HUES64 (cell line): ENCODE measurements around the gene ANKRD30A. TPM values are rescaled to one million over a fixed set of nuclear protein-coding genes. Genes with fewer than 3 reads are reported as not detected.
"Not testable (repeated sequence)": the region's sequence is repeated elsewhere in the genome, so short reads cannot be mapped to it uniquely, and the experiment has no call there.

Experiments
- H3K27ac ChIP-seq: 2 replicates; pipeline ENCODE4 v1.7.0; 2013; ENCODE audit warnings: low read depth, low read length, inconsistent platforms
- H3K27me3 ChIP-seq: 2 replicates; pipeline ENCODE4 v1.6.1; 2013; ENCODE audit warnings: mild to moderate bottlenecking, low read length; ENCODE audit not compliant: insufficient read depth
- H3K36me3 ChIP-seq: 2 replicates; pipeline ENCODE4 v1.6.1; 2013; ENCODE audit warnings: mild to moderate bottlenecking, low read length; ENCODE audit not compliant: insufficient read depth
- H3K4me1 ChIP-seq: 2 replicates; pipeline ENCODE4 v1.6.1; 2013; ENCODE audit warnings: mild to moderate bottlenecking, low read length, moderate library complexity; ENCODE audit not compliant: insufficient read depth
- H3K4me3 ChIP-seq: 2 replicates; pipeline ENCODE4 v1.5.1; 2013; ENCODE audit warnings: mild to moderate bottlenecking, low read length, moderate library complexity
- H3K9ac ChIP-seq: 2 replicates; pipeline ENCODE4 v1.6.1; 2013; ENCODE audit warnings: mild to moderate bottlenecking, low read depth, low read length
- H3K9me3 ChIP-seq: 2 replicates; pipeline ENCODE4 v1.6.1; 2013; ENCODE audit warnings: low read depth, low read length; ENCODE audit not compliant: insufficient read depth
- WGBS: fragments of 150-250, 120-280 bp; methylation state at CpG from one replicate; pipeline ENCODE4 v1.1.7; 2013; ENCODE audit warnings: missing lambda C conversion rate; 5-methylcytosine and 5-hydroxymethylcytosine counted together
- polyA plus RNA-seq, 2 experiments: library from polyadenylated mRNA; stranded (reverse); fragments of 50-300 nt; gene quantifications; one replicate each; pipeline ENCODE4 v1.2.3, GENCODE V29; 2013

Gene ANKRD30A, protein sequence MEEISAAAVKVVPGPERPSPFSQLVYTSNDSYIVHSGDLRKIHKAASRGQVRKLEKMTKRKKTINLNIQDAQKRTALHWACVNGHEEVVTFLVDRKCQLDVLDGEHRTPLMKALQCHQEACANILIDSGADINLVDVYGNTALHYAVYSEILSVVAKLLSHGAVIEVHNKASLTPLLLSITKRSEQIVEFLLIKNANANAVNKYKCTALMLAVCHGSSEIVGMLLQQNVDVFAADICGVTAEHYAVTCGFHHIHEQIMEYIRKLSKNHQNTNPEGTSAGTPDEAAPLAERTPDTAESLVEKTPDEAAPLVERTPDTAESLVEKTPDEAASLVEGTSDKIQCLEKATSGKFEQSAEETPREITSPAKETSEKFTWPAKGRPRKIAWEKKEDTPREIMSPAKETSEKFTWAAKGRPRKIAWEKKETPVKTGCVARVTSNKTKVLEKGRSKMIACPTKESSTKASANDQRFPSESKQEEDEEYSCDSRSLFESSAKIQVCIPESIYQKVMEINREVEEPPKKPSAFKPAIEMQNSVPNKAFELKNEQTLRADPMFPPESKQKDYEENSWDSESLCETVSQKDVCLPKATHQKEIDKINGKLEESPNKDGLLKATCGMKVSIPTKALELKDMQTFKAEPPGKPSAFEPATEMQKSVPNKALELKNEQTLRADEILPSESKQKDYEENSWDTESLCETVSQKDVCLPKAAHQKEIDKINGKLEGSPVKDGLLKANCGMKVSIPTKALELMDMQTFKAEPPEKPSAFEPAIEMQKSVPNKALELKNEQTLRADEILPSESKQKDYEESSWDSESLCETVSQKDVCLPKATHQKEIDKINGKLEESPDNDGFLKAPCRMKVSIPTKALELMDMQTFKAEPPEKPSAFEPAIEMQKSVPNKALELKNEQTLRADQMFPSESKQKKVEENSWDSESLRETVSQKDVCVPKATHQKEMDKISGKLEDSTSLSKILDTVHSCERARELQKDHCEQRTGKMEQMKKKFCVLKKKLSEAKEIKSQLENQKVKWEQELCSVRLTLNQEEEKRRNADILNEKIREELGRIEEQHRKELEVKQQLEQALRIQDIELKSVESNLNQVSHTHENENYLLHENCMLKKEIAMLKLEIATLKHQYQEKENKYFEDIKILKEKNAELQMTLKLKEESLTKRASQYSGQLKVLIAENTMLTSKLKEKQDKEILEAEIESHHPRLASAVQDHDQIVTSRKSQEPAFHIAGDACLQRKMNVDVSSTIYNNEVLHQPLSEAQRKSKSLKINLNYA (N-terminal part only)
- polyA plus RNA-seq (2013, experiment 1 of 2): not detected
- not detected for polyA plus RNA-seq (2013, experiment 2 of 2)

DNA sequence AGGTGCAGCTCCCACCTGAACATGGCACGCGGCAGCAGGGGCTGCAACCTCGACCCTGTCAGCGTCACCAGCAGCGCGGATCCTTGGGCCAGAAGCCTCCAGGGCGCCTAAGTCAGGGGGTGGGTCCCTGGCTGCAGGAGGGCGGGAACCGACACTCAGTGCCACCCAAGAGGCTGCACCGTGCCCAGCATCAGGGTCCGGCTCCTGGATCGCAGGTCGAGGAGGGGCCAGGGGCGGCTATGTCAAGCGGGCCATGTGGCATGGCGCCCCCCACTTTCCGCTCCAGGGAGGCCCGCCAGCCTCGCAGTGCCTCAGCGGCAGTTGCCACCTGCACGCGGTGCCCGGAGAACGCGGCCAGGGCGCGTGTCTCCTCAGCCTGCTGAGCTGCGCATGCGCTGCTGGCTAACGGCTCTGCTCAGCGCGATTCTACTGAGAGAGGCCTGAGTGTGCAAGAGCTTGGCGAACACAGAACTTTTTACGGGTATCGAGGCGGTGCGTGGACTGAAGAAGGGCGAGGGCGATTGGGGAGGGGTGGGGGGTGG, at the start of gene ANKRD30A:
TSS of gene ANKRD30A (plus strand) at position 408 of the 542 bp plus-strand sequence. CDS start 190 bp downstream, outside the sequence.
- Histone ChIP-seq H3K27me3 (no peaks in the 10 kb centered on the region), H3K4me3 (no peak within 1 kb of the TSS)
- 97% methylated on average over 39 of the region's 39 CpGs for WGBS

DNA sequence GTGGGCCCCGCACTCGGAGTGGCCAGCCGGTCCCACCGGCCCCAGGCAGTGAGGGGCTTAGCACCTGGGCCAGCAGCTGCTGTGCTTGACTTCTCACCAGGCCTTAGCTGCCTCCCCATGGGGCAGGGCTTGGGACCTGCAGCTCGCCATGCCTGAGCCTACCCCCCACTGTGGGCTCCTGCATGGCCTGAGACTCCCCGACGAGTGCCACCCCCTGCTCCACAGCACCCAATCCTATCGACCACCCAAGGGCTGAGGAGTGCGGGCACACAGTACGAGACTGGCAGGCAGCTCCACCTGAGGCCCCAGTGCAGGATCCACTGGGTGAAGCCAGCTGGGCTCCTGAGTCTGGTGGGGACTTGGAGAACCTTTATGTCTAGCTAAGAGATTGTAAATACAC, 49.3 kb upstream of the ANKRD30A start:
- peaks cover 82% of the 10 kb centered on the region for H3K9me3 ChIP-seq
- WGBS: 90% methylated on average over 10 of the region's 10 CpGs
- not testable (repeated sequence) for H3K9ac ChIP-seq, H3K36me3 ChIP-seq, H3K27ac ChIP-seq, H3K4me3 ChIP-seq, H3K27me3 ChIP-seq, H3K4me1 ChIP-seq

More for the DNA sequence above, at the start of gene ANKRD30A:
- Histone ChIP-seq H3K36me3 (no peaks in the 10 kb centered on the region), H3K9ac (no peak within 1 kb of the TSS), H3K27ac (no peak within 1 kb of the TSS), H3K4me1 (no peaks in the 10 kb centered on the region), H3K9me3 (peaks cover 60% of the 10 kb centered on the region)

DNA sequence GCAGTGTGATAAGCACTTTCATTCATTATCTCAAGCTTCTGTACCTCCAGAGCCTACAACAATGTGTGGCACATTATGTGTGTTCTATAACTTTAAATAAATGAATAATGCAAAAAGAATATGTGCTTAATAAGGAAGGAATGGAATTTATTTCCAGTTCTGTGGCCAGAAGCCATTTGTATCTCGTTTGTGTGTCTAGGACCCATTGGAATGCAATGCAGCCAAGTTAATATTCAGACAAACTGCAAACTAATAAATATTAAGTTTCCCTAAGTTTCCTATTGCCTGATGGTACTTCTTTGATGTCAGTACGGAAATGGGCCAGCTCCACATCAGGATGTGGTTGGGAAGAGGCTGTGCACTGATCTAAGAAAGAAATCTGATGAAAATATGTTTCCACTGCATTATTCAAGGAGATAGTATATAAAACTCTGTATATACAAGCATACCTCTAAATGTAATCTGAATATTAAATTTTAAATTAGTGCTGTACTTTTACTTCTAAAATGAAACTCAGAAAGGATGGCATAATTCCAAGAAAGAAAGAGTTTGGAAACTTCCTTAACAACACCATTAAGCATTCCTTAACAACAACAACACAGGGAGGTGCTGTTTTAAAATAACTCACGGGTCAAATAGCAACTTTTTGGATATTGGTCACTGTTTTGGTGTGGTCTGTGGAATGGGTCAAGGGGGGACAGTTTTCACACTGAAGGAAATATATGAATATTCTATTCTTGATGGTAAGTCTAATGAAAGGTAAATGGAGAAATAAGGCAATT, 29.4 kb upstream of the ANKRD30A start:
- Histone ChIP-seq H3K27ac (no peak overlapping the region), H3K9me3 (peaks cover 96% of the 10 kb centered on the region), H3K4me3 (no peak overlapping the region), H3K36me3 (no peaks in the 10 kb centered on the region), H3K9ac (no peak overlapping the region), H3K27me3 (no peaks in the 10 kb centered on the region), H3K4me1 (no peaks in the 10 kb centered on the region)
- 38% methylated on average over 3 of the region's 3 CpGs for WGBS

DNA sequence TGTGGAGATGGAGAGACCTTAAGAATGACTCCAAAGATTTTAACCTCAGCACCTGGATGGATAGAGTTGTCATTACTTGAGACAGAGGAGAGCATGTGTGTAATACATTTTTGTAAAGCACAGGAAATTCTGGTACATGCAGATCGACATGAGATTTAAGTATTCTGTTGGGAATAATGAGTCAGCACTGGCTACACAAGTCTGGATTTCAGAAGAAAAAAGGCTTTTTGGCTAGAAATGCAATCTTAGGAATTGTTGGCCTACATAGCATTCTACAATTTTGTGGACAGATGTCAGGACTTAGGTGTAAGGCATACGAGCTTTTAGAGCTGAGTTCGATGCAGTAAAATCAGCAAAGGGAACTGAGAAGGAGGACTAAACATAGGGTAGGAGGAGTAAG, 24.1 kb upstream of the ANKRD30A start:
- no peaks in the 10 kb centered on the region for H3K27me3 ChIP-seq
- H3K9ac ChIP-seq: no peak overlapping the region
- H3K4me3 ChIP-seq: no peak overlapping the region
- WGBS: 89% methylated on average over 3 of the region's 3 CpGs
- no peaks in the 10 kb centered on the region for H3K4me1 ChIP-seq
- no peaks in the 10 kb centered on the region for H3K36me3 ChIP-seq
- peaks cover 70% of the 10 kb centered on the region for H3K9me3 ChIP-seq
- H3K27ac ChIP-seq: no peak overlapping the region

DNA sequence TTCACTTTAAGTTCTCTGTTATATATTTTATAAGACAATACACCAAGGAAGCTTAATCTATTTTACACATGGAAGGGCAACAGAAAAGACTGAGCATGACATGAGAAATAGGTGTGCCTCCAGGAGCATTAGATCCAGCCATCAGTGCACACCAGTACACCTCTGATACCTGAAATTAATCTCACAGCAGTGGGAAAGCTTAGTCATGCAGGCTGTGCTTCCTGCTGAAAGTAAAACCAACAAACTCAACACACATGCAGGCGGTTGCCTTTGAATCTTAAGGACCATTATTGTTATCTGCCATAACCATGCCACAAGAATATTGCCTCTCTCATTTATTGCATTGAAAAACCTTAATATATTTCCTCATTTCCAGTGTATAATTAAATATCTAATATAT, 16.4 kb upstream of the ANKRD30A start:
- Histone ChIP-seq H3K27me3 (no peaks in the 10 kb centered on the region), H3K9ac (no peak overlapping the region), H3K9me3 (peaks cover 58% of the 10 kb centered on the region), H3K36me3 (no peaks in the 10 kb centered on the region), H3K4me3 (no peak overlapping the region), H3K27ac (no peak overlapping the region), H3K4me1 (no peaks in the 10 kb centered on the region)
- 58% methylated on average over 1 of the region's 1 CpG for WGBS

DNA sequence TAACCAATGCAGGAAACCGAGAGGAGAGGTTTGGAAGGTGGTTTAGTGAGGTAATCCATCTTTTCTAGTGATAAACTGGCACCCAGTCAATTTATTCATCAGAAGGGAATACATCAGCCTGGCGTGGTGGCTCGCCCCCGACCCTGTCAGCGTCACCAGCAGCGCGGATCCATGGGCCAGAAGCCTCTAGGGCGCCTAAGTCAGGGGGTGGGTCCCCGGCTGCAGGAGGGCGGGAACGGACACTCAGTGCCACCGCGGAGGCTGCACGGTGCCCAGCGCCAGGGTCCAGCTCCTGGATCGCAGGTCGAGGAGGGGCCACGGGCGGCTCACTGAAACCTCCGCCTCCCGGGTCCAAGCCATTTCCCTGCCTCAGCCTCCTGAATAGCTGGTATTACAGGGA, 866 bp upstream of the ANKRD30A start:
- H3K9ac ChIP-seq: no peak overlapping the region
- 95% methylated on average over 21 of the region's 21 CpGs for WGBS

DNA sequence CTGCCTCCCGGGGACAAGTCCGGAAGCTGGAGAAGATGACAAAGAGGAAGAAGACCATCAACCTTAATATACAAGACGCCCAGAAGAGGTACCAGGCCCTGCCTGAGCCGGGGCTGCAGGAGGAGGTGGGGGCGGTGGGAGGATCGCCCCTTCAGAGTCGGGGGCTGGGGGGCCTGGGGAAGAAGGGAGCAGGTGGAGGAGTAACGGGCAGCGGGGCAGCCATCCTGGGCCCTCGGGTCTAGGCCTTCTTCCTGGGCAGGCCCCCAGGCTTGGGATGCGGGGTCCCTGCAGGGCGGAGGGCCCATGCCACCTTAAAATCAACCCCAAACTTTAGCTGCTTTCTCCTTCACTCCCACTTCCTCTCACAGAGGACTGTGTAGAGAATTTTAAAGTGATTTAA, 523 bp downstream of the ANKRD30A start:
- Histone ChIP-seq H3K27me3 (no peaks in the 10 kb centered on the region), H3K9ac (no peak overlapping the region), H3K36me3 (no peaks in the 10 kb centered on the region), H3K27ac (no peak overlapping the region), H3K9me3 (peaks cover 60% of the 10 kb centered on the region), H3K4me1 (no peaks in the 10 kb centered on the region), H3K4me3 (no peak overlapping the region)
- 93% methylated on average over 12 of the region's 12 CpGs for WGBS

More for the DNA sequence above, 866 bp upstream of the ANKRD30A start:
- no peak overlapping the region for H3K27ac ChIP-seq
- H3K27me3 ChIP-seq: no peaks in the 10 kb centered on the region
- H3K36me3 ChIP-seq: no peaks in the 10 kb centered on the region
- H3K4me3 ChIP-seq: no peak overlapping the region
- no peaks in the 10 kb centered on the region for H3K4me1 ChIP-seq
- H3K9me3 ChIP-seq: peaks cover 61% of the 10 kb centered on the region

DNA sequence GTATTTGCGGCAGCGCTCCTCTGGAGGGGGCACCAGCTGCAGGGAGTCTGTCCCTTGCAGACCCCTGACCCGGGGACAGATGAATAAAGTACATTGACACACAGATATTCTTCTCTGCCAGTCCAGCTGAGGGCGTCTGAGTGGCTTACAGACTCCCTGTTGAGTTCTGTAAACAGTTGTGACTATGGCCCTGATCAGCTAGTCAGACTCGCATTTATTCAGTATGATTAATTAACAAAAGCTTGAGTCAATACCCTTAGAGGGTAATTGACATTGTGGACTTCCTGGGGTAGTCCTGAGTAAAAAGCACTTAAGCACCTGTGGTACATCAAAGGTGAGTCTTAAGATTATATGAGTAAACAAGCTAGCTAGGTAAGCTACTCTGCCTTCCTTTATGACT, 21.0 kb downstream of the ANKRD30A start:
- Histone ChIP-seq H3K36me3 (no peaks in the 10 kb centered on the region), H3K4me1 (no peaks in the 10 kb centered on the region), H3K9me3 (peaks cover 93% of the 10 kb centered on the region)

DNA sequence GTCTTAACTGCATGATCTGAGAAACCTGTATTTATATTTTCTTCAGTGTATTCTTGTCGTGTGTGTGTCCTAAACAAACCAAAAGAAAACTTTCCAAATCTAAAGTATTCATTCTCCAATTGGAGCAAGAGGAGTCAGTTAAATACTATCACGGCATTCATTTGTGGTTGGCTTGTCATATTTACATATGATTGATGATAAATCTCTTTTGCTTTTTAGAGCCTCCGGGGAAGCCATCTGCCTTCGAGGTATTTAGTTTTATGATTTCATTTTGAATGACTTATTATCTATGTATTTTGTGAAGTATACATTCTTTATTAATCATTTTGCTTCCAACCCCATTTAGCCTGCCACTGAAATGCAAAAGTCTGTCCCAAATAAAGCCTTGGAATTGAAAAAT, 37.0 kb downstream of the ANKRD30A start:
- H3K27me3 ChIP-seq, H3K4me3 ChIP-seq, H3K36me3 ChIP-seq, H3K9ac ChIP-seq, H3K27ac ChIP-seq, H3K4me1 ChIP-seq: not testable (repeated sequence)
- peaks cover 32% of the 10 kb centered on the region for H3K9me3 ChIP-seq
- 92% methylated on average over 2 of the region's 4 CpGs for WGBS

More for the DNA sequence above, 21.0 kb downstream of the ANKRD30A start:
- Histone ChIP-seq H3K4me3 (0 out of 2 replicates have a peak overlapping the region, but pooled peaks have one; percentile 7), H3K27me3 (no peaks in the 10 kb centered on the region), H3K9ac (no peak overlapping the region), H3K27ac (no peak overlapping the region)
- WGBS: 72% methylated on average over 5 of the region's 5 CpGs

DNA sequence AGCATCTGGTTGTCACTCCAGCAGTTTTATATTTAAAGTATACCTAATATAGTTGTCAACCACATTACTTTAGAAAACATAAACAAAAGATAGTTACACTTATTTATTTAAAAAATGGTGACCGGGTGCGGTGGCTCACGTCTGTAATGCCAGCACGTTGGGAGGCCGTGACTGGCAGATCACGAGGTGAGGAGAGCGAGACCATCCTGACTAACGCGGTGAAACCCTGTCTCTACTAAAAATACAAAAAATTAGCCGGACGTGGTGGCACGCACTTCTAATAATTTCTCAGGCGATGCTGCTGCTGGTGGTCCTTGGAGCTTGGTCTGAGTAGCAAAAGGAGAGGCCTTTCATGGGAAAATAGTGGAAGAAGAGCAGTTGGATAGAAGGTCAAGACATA, 46.5 kb downstream of the ANKRD30A start:
- H3K4me3 ChIP-seq, H3K27me3 ChIP-seq, H3K9ac ChIP-seq, H3K4me1 ChIP-seq, H3K9me3 ChIP-seq, H3K27ac ChIP-seq, H3K36me3 ChIP-seq: not testable (repeated sequence)
- 95% methylated on average over 9 of the region's 13 CpGs for WGBS
